ENCODE data around the gene ATXN10.

GRCh38 chr22:45859231-45860161, 187.9 kb downstream of the ATXN10 start:
- TF ChIP-seq CTCF (IDR thresholded peaks at IDR 0.05) (no peak), EZH2 (IDR thresholded peaks at IDR 0.05; ENCODE audit: borderline replicate concordance, insufficient read depth, low read depth, low read length, poor library complexity, severe bottlenecking) (no peak)
